A172 (cell line): ENCODE results near the gene PVRIG. TPM values are rescaled to one million over a fixed set of nuclear protein-coding genes. Genes with fewer than 3 reads are reported as not detected.

Experiments
- total RNA-seq: library from RNA; depleted of rRNA; stranded (reverse); fragments of >200 nt; shearing (Covaris generic); gene quantifications from 2 replicates; pipeline ENCODE4 v1.2.3, GENCODE V29; 2014; rRNA removed

Gene PVRIG
- total RNA-seq, 1 experiment from 2014 or later = not detected

Other genes starting within 250 kb of the PVRIG start
- gene AZGP1, start 243.9 kb upstream of the PVRIG start, total RNA-seq = not detected in 2 replicates
- 11.5 and 15.5 TPM in 2 replicates for gene ZKSCAN1, start 204.4 kb upstream of the PVRIG start, total RNA-seq
- 11.2 and 14.3 TPM in 2 replicates for gene ZSCAN21, start 170.2 kb upstream of the PVRIG start, total RNA-seq
- 23.0 and 26.2 TPM in 2 replicates for gene ZNF3, start 138.2 kb upstream of the PVRIG start, total RNA-seq
- 70.3 and 74.6 TPM in 2 replicates for gene COPS6, start 131.0 kb upstream of the PVRIG start, total RNA-seq
- gene MCM7, start 118.6 kb upstream of the PVRIG start, total RNA-seq = 215 and 227 TPM in 2 replicates
- gene AP4M1, start 118.3 kb upstream of the PVRIG start, total RNA-seq = 28.6 and 66.9 TPM in 2 replicates
- 56.2 and 57.3 TPM in 2 replicates for gene TAF6, start 100.6 kb upstream of the PVRIG start, total RNA-seq
- 37.3 and 42.0 TPM in 2 replicates for gene CNPY4, start 100.3 kb upstream of the PVRIG start, total RNA-seq
- 1.4 and 2.9 TPM in 2 replicates for gene MBLAC1, start 93.0 kb upstream of the PVRIG start, total RNA-seq
- gene LAMTOR4, start 71.0 kb upstream of the PVRIG start, total RNA-seq = 154 and 178 TPM in 2 replicates
- gene TRAPPC14, start 61.2 kb upstream of the PVRIG start, total RNA-seq = 9.0 and 11.2 TPM in 2 replicates
- gene GAL3ST4, start 51.3 kb upstream of the PVRIG start, total RNA-seq = 0.07 and 0.46 TPM in 2 replicates
- gene GPC2, start 42.6 kb upstream of the PVRIG start, total RNA-seq = 4.6 and 7.4 TPM in 2 replicates
- 2.9 and 9.0 TPM in 2 replicates for gene STAG3, start 42.0 kb upstream of the PVRIG start, total RNA-seq
- gene SPDYE3, start 87.8 kb downstream of the PVRIG start, total RNA-seq = not detected in 2 replicates
- gene PILRB, start 138.2 kb downstream of the PVRIG start, total RNA-seq = 14.3 and 16.4 TPM in 2 replicates
- not detected in 2 replicates for gene PILRA, start 153.5 kb downstream of the PVRIG start, total RNA-seq
- 2.9 and 3.7 TPM in 2 replicates for gene ZCWPW1, start 208.8 kb downstream of the PVRIG start, total RNA-seq
- 33.4 and 34.8 TPM in 2 replicates for gene MEPCE, start 209.9 kb downstream of the PVRIG start, total RNA-seq
- 55.0 and 67.7 TPM in 2 replicates for gene PPP1R35, start 216.5 kb downstream of the PVRIG start, total RNA-seq
- 0.60 and 8.3 TPM in 2 replicates for gene SPACDR, start 244.3 kb downstream of the PVRIG start, total RNA-seq